ENCODE results near the gene IPMK.

DNA sequence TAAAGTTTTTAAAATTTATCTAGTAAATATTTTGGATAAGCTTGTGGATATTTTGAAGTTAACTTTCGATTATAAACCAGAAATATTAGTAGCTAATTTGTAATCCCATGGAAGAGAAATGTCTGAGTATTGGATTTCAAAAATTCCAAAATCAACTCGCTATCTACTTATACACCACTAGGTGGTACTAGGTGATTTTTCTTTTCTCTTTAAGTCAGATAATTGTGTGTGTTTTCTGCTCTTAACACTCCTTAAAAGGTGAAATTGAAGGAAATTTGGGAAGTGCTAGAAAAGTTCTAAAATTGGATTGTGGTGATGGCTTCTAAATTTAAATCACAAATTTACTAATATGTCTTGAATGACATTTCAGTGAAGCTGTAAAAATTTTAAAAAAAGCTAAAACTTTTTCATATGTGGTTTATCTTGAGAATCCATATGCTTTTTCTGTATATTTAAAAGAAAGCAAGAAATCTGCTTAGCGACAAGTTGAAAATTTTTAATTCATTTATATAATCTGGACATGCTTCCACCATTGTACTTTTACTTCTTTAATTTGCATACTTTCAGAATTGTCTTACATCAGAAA, 90.2 kb downstream of the IPMK start:
- TF ChIP-seq POLR2A (IDR thresholded peaks at IDR 0.05; ENCODE audit: low read depth, low read length) (no peak), POLR2AphosphoS5 (IDR thresholded peaks at IDR 0.05; ENCODE audit: low read depth, low read length) (no peak), TAF1 (IDR thresholded peaks at IDR 0.05; ENCODE audit: low read depth, low read length) (no peak), SPI1 (IDR thresholded peaks at IDR 0.05; ENCODE audit: low read depth, low read length) (no peak)
